GM18499 (cell line): ENCODE measurements around the gene WDR37.

ENCODE experiments used
- ATAC-seq: cut with Tn5 transposase; IDR thresholded peaks from one replicate; pipeline ENCODE4 v1.9.1; 2021; ENCODE audit warnings: moderate number of reproducible peaks; ENCODE audit not compliant: insufficient read depth, unreplicated experiment

The WDR37 gene

DNA sequence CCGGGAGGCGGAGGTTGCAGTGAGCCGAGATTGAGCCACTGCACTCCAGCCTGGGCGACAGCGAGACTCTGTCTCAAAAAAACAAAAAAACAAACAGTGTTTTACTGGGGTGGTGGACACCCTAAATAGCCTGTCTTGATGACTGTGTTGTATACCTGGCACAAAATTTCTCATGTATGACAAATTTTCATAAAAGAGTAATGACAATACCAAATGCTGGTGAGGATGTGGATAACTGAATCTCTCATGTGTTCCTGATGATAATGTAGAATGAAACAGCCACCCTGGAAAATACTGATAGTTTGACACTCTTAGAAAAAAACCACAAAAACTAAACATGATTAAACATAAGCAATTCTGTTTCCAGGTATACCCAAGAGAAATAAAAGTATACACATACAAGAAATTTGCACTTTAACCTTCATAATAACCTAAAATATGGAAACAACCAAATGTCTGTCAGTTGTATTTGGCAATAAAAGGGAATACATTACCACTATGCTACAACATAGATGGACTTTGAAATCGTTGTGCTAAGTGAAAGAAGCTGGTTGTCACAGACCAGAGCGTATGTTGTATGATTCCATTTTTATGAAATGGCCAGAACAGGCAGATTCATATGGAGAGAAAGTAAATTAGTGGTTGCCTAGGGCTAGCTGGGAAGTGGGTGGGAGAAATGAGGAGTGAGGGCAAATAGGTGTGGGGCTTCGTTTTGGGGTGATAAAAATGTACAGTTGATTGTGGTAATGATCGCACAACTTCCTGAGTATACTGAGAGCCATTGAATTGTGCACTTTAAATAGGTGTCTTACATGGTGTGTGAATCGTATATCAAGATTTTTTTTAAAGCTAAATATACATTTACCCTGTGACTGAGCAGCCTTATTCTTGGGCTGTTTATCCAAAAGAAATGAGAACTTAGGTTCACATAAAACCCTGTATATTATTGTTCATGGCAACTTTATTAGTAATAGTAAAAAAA is 12.5 kb downstream of the WDR37 start:
- ATAC-seq = no peak

DNA sequence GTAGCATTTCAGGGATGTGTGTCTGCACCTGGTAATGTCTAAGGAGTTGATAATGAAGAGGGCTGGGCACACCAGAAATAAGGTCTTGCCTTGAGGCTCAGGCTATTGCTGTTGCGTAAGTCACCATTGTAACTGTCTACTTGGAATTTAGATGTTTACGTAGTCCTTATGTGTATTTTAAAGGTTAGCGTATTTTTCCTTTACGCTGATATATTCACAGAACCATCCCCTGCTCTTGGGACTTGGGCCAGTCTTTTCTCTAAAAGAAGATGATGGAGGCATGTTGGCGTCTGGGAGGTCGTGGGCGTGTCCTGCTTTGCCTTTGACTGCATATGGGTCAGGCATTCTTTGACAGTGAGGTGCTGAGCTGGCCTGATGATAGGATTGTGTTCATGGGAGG is 14.7 kb downstream of the WDR37 start:
- ATAC-seq = no peak

DNA sequence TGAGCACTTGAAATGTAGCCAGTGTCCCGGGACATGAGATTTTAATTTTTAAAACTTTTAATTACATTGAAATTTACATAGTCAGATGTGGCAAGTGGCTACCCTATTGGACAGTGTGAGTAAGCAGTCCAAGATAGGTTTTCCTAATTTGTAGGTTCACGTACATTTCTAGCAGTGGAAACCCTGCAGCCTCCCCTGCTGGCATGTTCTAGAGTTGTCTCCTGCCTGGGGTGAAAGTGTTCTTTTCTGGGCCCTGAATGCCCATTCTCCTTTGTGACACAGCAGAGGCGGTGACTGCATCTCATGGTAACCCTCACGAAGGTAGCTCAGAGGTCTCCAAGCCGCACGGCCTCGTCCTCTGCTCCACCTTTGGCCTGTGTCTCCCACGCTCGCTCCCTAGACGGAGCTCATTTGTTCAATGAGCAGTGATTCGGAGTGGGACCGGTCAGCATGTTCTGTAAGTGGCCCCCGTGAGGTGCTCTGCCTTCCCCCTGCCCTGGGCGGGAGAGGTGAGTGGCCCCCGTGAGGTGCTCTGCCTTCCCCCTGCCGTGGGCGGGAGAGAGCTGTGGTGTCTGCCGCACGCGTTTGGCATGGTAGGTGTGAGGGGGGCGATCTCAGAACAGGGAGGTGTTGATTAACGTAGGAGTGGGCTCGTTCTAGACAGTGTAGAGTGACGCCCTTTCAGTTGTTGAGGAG is 18.0 kb downstream of the WDR37 start:
- no peak for ATAC-seq

DNA sequence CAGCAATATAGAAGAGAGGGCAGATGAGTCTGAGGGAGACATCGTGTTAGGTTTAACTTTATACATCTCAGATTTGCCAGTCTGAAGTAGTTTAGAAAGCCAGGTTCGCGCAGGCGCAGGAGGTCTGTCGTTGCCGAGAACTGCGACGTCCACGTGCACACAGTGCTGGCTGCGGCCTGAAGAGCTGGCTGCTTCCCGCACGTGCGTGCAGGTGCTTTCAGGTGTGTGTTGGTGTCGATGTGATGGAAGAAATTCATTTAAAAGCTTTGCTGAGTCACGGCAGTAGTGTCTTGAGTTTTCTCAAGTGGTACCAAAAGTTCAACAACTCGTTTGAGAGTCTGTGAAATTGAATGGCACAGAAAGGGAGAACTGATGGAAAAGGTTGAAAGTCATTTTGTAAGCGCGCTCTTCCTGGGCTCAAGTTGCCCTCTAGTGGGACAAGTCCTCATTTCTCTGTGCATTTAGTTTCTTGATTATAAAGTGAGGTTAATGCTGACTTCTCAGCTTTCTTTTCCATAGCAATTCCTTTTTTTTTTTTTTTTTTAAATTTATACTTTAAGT is 18.6 kb downstream of the WDR37 start:
- ATAC-seq = no peak

DNA sequence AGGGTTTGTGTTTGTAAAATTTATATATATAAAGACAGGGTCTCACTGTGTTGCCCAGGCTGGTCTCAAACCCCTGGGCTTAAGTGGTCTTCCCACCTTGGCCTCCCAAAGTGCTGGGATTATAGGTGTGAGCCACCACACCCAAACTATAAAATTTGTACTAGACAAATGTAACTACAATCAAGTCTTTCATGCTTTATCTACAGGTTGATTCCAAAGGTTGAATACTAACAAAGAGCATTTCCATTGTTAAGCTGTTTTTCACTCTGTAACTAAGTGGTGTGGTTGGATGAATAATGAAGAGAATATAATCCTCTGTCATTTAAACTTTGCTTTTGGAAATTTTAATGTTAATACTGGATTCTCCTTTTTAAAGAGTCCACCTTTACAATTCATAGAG is 22.5 kb downstream of the WDR37 start:
- ATAC-seq = no peak

DNA sequence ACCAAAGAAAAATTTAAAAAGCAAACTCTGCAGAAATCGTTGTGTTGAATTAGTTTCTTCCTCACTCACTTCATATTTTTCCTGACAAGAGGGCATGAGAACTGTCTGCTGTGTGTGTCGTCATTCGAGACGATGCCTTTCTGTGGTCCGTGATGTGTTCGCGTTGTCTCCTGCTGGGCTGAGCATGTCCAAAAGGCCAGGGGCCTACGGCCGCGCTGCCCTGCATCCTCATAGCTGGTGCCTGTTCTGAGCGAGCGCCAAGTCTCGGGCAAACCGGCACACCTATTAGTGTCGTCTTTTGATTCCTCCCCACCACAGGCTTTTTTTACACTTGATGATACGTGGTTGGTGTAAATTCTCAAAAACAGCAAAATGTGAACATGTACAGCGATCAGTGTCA is 27.4 kb downstream of the WDR37 start:
- no peak for ATAC-seq

DNA sequence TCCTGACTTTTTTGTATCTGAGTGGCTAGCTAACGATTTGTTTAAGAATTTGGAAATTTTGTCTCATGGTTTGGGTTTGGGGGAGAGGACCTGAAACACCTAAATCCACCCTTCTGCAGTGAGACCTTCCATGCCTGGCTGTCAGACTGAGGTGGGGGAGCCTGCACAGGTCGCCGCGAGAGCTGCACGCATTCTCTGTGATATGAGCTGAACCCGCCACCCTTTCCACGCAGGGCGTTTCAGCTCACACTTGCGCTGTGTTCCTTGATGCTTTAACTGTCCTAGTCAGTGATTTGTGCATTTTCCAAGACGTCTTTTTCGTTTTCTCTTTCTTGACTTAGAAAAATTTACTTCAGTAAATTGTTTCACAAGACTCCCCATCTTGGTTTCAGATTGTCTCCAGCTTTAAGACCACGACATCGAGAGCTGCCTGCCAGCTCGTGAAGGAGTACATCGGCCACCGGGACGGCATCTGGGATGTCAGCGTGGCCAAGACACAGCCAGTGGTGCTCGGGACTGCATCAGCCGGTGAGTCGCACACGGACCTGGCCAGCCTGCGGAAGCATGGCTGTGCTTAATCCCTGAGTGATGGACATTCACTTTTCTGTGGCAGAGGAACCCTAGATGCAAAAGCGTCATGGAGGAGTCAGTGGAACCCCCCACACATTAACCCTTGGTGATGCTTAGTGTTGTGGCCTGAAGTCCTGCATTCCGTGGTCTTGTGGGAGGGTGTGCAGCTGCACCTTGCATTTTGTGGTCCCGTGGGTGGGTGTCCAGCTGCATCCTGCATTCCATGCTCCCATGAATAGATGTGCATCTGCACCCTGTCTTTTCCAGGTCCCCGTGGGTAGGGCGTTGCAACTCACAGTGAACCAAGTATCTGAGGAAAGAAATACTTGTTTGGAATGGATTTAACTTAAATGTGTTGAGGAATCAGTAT is 28.1 kb downstream of the WDR37 start:
- no peak for ATAC-seq

DNA sequence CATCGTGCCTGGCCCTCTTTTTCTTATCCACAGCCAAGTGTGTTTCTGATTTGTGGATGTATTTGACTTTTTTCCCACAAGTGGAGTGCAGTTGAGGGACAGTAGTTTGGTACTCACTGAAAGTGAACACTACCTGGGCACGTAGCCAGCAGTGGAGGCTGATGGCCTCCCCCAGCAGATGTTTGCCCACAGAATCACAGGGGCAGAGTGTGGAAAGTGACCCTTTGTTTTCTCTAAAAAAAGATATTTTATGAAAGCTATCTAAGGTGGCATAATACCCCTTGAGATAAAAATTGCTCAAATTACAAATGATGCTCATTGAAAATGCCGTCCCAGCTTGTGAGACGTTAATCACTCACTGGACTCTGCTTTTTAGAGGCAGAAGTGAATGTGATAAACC is 29.1 kb downstream of the WDR37 start:
- ATAC-seq = no peak

DNA sequence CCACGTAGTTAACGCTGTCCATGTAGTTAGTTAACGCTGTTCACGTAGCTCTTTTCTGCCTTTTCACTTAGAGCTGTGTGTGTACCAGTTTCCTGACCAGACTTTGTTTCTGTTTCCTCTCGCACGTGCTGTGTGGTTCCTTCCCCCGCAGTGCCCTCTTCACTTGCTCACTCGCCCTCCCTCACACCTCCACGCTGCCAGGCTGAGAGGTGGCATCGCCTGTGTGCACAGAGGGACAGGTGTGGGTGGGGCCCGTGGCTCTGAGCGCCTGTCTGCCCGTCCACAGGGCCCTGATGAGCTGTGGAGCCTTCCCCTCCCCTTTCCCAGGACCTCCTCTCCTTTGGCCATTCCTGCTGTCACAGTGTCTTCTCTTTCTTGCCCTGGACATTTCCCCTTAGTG is 30.6 kb downstream of the WDR37 start:
- no peak for ATAC-seq

DNA sequence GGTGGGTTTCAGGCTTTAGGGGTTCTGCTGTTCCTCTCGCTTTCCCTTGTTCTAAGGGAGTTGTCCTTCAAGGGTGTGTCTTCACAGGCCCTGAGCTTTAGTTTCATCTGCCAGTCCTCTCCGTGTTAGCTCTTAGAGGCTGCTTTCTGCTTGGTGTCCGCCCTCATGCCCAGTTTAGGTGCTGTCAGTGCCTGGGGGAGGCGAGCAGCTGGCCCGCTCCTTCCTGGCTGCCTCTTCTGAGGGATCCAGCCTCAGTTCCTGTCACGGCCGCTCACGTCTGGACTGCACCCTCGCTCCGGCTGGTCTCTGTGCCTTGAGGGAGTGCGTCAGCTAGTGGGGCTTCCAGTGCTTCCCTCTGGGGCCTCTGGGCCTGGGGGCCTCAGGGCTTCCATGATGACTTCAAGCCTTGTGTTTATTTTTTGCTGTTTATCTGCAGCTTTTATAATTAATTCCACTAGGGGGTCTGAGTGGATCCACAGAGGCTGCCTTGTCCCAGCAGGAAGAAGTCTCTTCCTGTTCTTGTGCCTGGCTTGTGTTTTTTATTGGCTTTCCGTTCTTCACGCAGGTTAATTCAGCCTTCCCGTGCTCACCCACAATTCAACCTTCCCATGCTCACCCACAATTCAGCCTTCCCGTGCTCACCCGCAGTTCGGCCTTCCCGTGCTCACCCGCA is 33.0 kb downstream of the WDR37 start:
- ATAC-seq = no peak

DNA sequence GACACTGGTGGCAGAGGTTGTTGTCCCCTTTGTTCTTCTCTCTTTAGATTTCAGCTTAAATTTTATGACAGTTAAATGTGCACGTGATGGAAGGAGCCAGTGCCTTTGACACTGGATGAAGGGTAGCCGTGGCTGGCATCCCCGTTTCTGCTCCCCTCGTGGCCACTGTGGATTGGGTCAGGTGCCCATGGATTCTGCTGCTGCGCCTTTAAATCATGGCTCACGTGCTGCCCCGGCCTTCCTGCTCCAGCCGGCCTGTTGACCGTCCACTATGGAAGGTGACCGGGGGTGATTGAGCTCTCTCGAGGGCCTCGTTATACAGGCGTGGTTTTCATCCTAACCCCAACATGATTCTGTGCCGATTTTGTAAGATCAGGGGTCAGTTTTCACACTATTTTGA is 34.5 kb downstream of the WDR37 start:
- no peak for ATAC-seq

DNA sequence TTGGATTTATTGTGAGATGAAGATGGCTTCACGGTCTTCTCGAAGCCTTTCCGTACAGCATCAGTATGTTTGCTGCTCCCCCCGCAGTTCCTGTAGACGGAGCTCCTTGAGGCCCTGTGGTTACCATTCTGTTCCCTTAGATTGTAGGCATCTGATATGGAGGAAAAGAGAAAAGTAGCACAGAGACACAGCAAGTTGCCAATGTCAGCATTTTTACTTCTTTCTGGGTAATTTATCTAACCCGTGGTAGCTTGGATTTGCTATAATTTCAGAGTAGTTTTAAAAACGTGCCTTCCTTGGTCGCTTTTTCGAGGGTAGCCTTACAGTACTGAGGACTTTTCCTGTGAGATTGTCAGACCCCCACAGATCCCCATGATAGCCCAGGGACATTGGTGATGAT is 37.5 kb downstream of the WDR37 start:
- no peak for ATAC-seq

DNA sequence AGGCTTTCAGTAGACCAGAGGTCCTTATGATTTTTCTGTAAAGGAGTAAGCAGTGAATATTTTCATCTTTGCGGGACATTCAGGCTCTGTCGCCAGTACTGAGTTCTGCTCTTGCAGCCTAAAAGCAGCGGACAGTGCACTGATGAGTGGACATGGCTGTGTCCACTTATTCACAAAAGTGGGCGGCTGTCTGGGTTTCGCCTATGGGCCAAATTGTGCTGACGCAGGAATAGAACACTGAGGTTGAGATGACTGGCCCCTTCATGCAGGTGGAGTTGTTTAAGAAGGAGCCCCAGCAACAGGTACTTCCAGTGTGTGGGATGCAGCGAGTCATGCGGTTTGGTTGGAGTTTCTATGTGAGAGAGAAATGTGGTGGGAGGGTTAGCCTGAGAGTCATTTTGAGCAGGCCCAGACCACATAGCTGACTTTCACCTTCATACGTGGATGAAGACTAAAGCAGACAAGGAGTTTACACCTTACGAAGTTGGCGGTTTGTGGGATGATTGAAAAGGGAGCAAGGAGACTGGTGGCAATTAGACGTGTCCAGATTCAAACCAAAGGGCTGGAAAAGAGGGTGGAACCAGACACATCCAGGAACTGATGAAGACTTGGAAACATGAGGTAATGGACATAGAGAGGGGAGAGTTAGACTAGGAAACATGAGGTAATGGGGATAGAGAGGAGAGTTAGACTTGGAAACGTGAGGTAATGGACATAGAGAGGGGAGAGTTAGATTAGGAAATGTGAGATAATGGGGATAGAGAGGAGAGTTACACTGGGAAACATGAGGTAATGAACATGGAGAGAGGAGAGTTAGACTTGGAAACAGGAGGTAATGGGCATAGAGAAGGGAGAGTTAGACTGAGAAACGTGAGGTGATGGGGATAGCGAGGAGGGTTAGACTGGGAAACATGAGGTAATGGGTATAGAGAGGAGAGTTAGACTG is 38.2 kb downstream of the WDR37 start:
- no peak for ATAC-seq

DNA sequence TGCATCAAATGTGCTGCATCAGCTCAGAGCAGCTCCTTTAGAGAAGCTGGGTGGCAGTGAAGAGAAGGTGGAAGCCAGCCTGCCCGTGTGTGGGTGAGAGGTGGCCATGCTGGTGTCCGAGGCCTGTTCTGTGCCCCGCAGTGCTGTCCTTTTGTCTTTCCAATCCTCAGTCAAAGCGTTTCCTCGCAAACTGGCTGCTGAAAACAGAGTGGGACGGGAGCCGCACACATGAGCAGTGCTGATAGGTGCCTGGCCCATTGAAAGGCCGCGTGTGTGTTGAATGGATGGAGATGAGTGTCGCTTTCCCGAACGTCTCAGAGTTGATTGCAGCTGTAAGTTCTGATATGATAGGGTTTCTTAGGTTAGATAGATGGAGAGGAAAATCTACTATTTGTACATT is 39.3 kb downstream of the WDR37 start:
- no peak for ATAC-seq

DNA sequence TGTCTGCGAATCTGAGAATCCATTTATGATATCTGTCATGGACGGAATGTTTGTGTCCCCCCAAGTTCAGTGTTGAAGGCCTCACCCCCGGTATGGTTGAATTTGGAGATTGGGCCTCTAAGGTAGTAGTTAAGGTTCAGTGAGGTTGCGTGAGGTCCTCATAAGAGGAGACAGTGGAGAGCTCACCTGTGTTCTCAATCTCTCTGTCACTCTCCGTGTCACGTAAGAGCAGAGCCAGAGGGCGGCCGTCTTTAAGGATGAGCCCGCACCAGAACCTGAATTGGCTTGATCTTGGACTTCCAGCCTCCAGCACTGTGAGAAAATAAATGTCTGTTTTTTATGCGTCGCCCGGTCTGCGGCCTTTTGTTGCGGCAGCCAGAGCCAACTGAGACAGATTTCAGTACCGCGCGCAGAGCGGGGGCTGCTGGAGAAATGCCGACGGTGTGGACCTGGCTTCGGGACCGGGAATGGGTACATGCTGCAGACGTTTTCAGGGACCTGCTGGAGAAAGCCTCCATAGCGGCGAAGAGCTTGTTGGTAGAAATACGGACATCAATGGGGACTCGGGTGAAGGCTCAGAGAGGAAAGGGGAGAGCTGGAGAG is 40.2 kb downstream of the WDR37 start:
- ATAC-seq = no peak

DNA sequence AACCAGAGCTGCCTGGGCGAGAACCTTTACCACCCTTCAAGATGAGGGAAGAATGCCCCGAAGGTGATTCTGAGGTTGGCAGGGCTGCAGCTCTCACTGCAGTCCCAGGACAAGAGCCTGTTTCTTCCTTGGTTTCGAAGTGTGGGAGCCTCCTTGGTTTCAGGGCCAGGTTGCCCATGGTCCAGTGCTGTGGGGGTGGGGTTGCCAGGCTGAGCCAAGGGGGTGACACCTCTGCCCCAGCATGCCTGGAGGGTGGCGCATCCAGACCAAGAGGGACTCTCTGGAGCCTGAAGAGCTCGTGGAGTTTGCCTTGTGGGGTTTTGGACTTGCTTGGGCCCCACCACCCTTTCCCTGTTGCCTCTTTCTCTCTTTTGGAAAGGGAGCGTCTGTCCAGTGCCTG is 41.3 kb downstream of the WDR37 start:
- no peak for ATAC-seq

DNA sequence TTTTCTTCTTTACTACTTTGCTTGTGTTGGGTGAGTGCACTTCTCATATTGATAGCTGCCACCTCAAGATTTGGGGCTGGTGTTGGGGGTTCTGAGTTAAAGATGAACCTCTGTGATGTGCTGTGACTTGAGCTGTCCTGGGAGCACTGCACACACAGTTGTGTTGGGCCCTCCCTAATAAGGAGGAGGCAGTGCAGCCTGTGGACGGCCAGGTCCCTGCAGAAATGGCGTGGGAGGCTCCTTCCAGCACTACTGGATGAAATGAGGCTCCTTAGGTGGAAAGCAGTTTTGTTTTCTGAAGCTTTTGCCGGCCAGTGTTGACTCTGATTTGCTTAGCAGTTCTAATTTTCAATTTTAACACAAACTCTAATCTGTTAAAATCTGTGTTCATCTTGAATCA is 44.0 kb downstream of the WDR37 start:
- no peak for ATAC-seq

DNA sequence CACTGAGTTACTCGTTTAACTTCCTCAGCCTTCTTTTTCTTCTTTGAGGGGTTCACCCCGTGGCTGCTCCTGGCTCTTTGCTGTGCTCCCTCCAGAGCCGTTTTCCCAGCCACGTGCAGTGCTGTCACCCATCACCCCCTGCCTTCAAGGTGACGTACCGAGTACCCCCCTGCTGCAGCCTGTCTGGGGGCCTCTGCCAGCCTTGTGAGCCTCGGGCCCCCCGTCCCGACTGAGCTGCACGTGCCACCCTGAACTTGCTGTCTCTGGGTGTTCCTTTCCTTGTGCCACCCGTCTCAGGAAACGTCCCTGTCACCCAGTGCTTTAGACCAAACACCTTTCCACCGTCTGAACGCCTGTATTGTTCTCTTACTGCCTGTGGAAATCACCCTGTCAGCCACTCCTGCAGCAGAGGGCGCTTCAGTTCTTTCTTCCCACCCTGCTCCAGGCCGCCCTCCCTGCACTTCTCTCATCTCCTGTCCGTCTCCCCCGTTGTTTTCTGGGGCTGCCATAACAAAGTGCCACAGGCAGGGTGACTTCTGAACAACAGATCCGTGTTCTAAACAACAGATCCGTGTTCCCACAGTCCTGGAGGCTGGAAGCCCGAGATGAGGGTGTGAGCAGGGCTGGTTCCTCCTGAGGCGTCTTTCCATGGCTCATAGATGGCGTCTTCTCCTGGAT is 44.6 kb downstream of the WDR37 start:
- ATAC-seq = no peak
